Transverse colon (tissue), 4 donors: ENCODE measurements around the gene LARP4B. TPM values are rescaled to one million over a fixed set of nuclear protein-coding genes. Genes with fewer than 3 reads are reported as not detected.
A peak's percentile ranks its signal among the peaks of the same experiment; 100 is the strongest.

ENCODE experiments used
- DNase-seq: peaks from one replicate; pipeline ENCODE4 v3.0.0-alpha.2; 2019
- H3K27ac ChIP-seq, 4 donors: fragments of 200-600 bp; sonication (generic); 2 replicates each; pipeline ENCODE4 v1.5.1; 2016 to 2018; ENCODE audit warnings: inconsistent platforms in 4 of 4
- H3K27me3 ChIP-seq: fragments of 200-600 bp; sonication (generic); 2 replicates; pipeline ENCODE4 v1.5.1; 2017; ENCODE audit warnings: inconsistent platforms
- H3K36me3 ChIP-seq, 4 donors: fragments of 200-600 bp; sonication (generic); 2 replicates each; pipeline ENCODE4 v1.5.1; 2017 to 2019; ENCODE audit warnings: inconsistent platforms in 4 of 4
- H3K4me1 ChIP-seq, 4 donors: fragments of 200-600 bp; sonication (generic); 2 replicates each; pipeline ENCODE4 v1.5.1; 2017 to 2020; ENCODE audit warnings: inconsistent platforms in 4 of 4
- H3K4me3 ChIP-seq, 4 donors: fragments of 200-600 bp; sonication (generic); 1 replicate in 1 of 4; 2 replicates in 3 of 4; pipeline versions ENCODE4 v1.5.1 to v1.6.1; 2017 to 2019; ENCODE audit warnings: inconsistent platforms in 4 of 4
- H3K9me3 ChIP-seq, 2 donors: fragments of 200-600 bp; sonication (generic); 2 replicates each; pipeline ENCODE4 v1.5.1; 2017 to 2019; ENCODE audit warnings: inconsistent platforms in 2 of 2
- CTCF ChIP-seq, 5 experiments: fragments of 200-600 bp in 3 of 5; fragments of 450-650 bp in 2 of 5; sonication (generic) in 3 of 5; IDR thresholded peaks; 1 replicate in 2 of 5; 2 replicates in 3 of 5; pipeline ENCODE4 v1.5.1; 2016 to 2017; ENCODE audit warnings: antibody characterized with exemption in 5 of 5, inconsistent platforms in 3 of 5, mild to moderate bottlenecking in 2 of 5, moderate library complexity in 1 of 5
- EP300 ChIP-seq: sonication (generic); formaldehyde crosslinking; IDR thresholded peaks from one replicate; pipeline ENCODE4 v1.6.1; 2017; ENCODE audit warnings: antibody characterized with exemption, low read depth
- POLR2A ChIP-seq: fragments of 450-650 bp; IDR thresholded peaks from one replicate; pipeline ENCODE4 v1.6.1; 2016; ENCODE audit warnings: antibody characterized with exemption, mild to moderate bottlenecking, moderate library complexity
- POLR2AphosphoS5 ChIP-seq, 3 donors: sonication (generic); formaldehyde crosslinking; IDR thresholded peaks; one replicate each; pipeline ENCODE4 v1.6.1; 2016; ENCODE audit warnings: antibody characterized with exemption in 3 of 3
- WGBS, 2 donors: methylation state at CpG; one replicate each; pipeline ENCODE4 v1.1.5; 2018; ENCODE audit warnings: low coverage in 1 of 2; 5-methylcytosine and 5-hydroxymethylcytosine counted together
- in situ Hi-C, 4 donors: fragments of 200-750 bp; cut with MboI; loops; one replicate each; pipeline versions ENCODE4 v1.15.0 to v1.15.1; 2017; ENCODE audit warnings: low sequenced_read_pairs in 3 of 4, low pct_ligation_motif_present in 1 of 4, low pct_unique_long_range_greater_than_20kb in 1 of 4
- intact Hi-C: fragments of 100-400 bp; cut with DNase I; formaldehyde crosslinking; loops from one replicate; pipeline ENCODE4 v1.15.1; 2023; ENCODE audit warnings: low total_unique reads
- total RNA-seq, 4 donors: library from RNA; depleted of rRNA; stranded (reverse); fragments of >200 nt; gene quantifications; one replicate each; pipeline ENCODE4 v1.1.0, GENCODE V29; 2016

Gene LARP4B
- total RNA-seq, 4 donors from 2014 or later = 89.2 to 148 (median 96.4) TPM

- TF ChIP-seq POLR2AphosphoS5 (IDR thresholded peaks at IDR 0.05) (no peak), CTCF (IDR thresholded peaks at IDR 0.05) (peak in 2 of 5 experiments; percentile 19 to 20), EP300 (no peak)
- Histone ChIP-seq H3K36me3 (no peaks in the 10 kb centered on the region), H3K27ac (no peak overlapping the region), H3K27me3 (no peaks in the 10 kb centered on the region), H3K9me3 (no peaks in the 10 kb centered on the region), H3K4me1 (peaks cover 0 to 6% (median 5%) of the 10 kb centered on the region in 4 donors), H3K4me3 (no peak overlapping the region)
- DNase-seq = no peak
- WGBS, 2 donors = 96% methylated on average over 7 of the region's 7 CpGs; no CpG with 5 or more reads in 1 of the 2 donors
- in situ Hi-C loops = loop anchor here (10.0 to 25.0 kb wide), 2 partner anchors 282 to 290 kb away; no protein-coding TSS in a partner anchor
- intact Hi-C loops = no loop called here
Measured at GRCh38 chr10:794382-794956, 137.0 kb downstream of the LARP4B start.

GRCh38 chr10:792792-793100, 138.8 kb downstream of the LARP4B start:
- intact Hi-C loops = no loop called here
- DNase-seq = no peak
- 57 to 61% methylated on average over 2 to 3 of the region's 3 CpGs for WGBS, 2 donors
- Histone ChIP-seq H3K4me3 (no peak overlapping the region), H3K27me3 (no peaks in the 10 kb centered on the region), H3K27ac (no peak overlapping the region), H3K4me1 (peaks cover 0 to 18% (median 10%) of the 10 kb centered on the region in 4 donors), H3K36me3 (no peaks in the 10 kb centered on the region), H3K9me3 (no peaks in the 10 kb centered on the region)
- in situ Hi-C loops = loop anchor here (10.0 to 25.0 kb wide), 2 partner anchors 280 to 288 kb away; no protein-coding TSS in a partner anchor
- no peak for TF ChIP-seq POLR2A
- TF ChIP-seq POLR2AphosphoS5 (IDR thresholded peaks at IDR 0.05) = no peak
- no peak for TF ChIP-seq EP300
- TF ChIP-seq CTCF (IDR thresholded peaks at IDR 0.05) = no peak

DNA sequence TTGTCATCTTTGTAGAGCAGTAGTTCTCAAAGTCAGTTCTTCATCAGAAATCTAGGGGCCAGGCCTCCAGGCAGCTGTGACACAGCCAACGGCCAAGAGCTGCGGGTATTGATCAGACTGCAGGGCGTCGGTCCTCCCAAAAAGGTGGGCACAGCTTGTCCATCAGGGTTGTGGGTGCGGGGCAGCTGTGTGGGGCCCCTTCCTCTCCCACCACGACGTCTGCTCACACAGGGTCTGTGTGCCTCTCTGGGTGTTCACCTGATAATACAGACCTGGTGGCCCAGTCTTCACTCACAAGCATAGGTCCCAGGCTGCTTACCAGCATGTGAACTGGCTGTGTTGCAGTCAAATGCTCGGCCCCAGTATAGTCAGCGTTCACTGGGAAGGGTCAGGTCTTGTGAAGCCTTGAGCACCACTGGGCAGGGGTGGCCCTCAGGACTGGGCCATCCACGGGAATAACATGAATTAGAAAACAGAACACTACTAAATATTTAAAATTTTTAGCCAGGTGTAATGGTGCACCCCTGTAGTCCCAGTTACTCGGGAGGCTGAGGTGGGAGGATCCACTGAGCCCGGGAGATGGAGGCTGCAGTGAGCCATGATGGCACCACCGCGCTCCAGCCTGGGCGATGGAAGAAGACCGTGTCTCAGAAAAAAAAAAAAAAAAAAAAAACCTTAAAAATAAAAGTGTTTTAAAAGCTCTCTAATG, 139.3 kb downstream of the LARP4B start:
- TF ChIP-seq EP300 = no peak
- TF ChIP-seq CTCF (IDR thresholded peaks at IDR 0.05) = no peak
- no peak for TF ChIP-seq POLR2AphosphoS5 (IDR thresholded peaks at IDR 0.05)
- TF ChIP-seq POLR2A = no peak
- in situ Hi-C loops = loop anchor here (10.0 to 25.0 kb wide), 2 partner anchors 280 to 287 kb away; no protein-coding TSS in a partner anchor
- Histone ChIP-seq H3K36me3 (no peaks in the 10 kb centered on the region), H3K4me1 (peaks cover 0 to 18% (median 10%) of the 10 kb centered on the region in 4 donors), H3K9me3 (no peaks in the 10 kb centered on the region), H3K27me3 (no peaks in the 10 kb centered on the region), H3K4me3 (no peak overlapping the region), H3K27ac (no peak overlapping the region)
- no peak for DNase-seq
- 60 to 85% methylated on average over 1 to 16 of the region's 16 CpGs for whole genome bisulfite sequencing, 2 donors
- intact Hi-C loops = no loop called here

DNA sequence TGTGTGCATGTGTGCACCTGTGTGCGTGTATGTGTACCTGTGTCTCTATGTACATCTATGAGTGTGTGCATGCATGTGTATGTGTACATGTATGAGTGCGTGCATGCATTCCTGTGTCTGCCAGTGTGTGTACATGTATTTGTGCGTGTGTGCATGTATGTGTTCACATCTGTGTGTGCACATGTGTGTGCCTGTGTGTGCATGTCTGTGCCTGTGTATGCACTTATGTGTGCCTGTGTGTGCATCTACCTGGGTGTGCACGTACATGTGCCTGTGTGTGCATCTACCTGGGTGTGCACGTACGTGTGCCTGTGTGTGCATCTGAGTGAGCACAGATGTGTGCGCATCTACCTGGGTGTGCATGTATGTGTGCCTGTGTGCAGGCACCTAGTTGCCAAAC, 139.9 kb downstream of the LARP4B start:
- 91% methylated on average over 7 of the region's 7 CpGs; no CpG with 5 or more reads in 1 of the 2 donors for WGBS, 2 donors
- Histone ChIP-seq H3K9me3 (no peaks in the 10 kb centered on the region), H3K36me3 (no peaks in the 10 kb centered on the region), H3K4me1 (peaks cover 0 to 18% (median 10%) of the 10 kb centered on the region in 4 donors), H3K27me3 (no peaks in the 10 kb centered on the region), H3K4me3 (no peak overlapping the region), H3K27ac (no peak overlapping the region)
- intact Hi-C loops (no loop called here), in situ Hi-C loops (loop anchor here (10.0 to 25.0 kb wide), 2 partner anchors 279 to 287 kb away; no protein-coding TSS in a partner anchor)
- no peak for TF ChIP-seq CTCF (IDR thresholded peaks at IDR 0.05)
- TF ChIP-seq EP300 = no peak
- no peak for TF ChIP-seq POLR2AphosphoS5 (IDR thresholded peaks at IDR 0.05)
- no peak for TF ChIP-seq POLR2A
- DNase-seq = no peak
